SK-MEL-5 (cell line): ENCODE measurements around the gene TAF3. TPM values are rescaled to one million over a fixed set of nuclear protein-coding genes. Genes with fewer than 3 reads are reported as not detected.

Experiments
- DNase-seq: peaks from one replicate; pipeline ENCODE4 v3.0.0-alpha.2; 2016; ENCODE audit warnings: low read depth, low spot score
- in situ Hi-C: cut with HindIII; loops from 2 replicates; pipeline ENCODE4 v1.10.0; 2016; ENCODE audit warnings: low sequenced_read_pairs, high pct_unique_total_duplicates, low pct_unique_long_range_greater_than_20kb
- total RNA-seq: library from RNA; depleted of rRNA; stranded (reverse); fragments of >200 nt; shearing (Covaris generic); gene quantifications from 2 replicates; pipeline ENCODE4 v1.2.3, GENCODE V29; 2014

Gene TAF3
- total RNA-seq, 1 experiment from 2014 or later = 0.98 TPM

- in situ Hi-C loops = no loop called here
- DNase-seq = no peak
Measured at GRCh38 chr10:7855205-7855604, 36.9 kb downstream of the TAF3 start.

GRCh38 chr10:7856678-7857077, 38.4 kb downstream of the TAF3 start:
- no peak for DNase-seq
- in situ Hi-C loops = no loop called here

- DNase-seq = peak; percentile 36
- in situ Hi-C loops = no loop called here
Measured at GRCh38 chr10:7857262-7857661, 39.0 kb downstream of the TAF3 start.

GRCh38 chr10:7861509-7862120, 43.3 kb downstream of the TAF3 start:
- in situ Hi-C loops = no loop called here
- DNase-seq = no peak

GRCh38 chr10:7862121-7862514, 43.8 kb downstream of the TAF3 start:
- no peak for DNase-seq
- in situ Hi-C loops = no loop called here

GRCh38 chr10:7866176-7866575, 47.9 kb downstream of the TAF3 start:
- in situ Hi-C loops = no loop called here

GRCh38 chr10:7872041-7872442, 53.7 kb downstream of the TAF3 start:
- DNase-seq = peak; percentile 35
- in situ Hi-C loops = no loop called here

More at GRCh38 chr10:7866176-7866575, 47.9 kb downstream of the TAF3 start:
- no peak for DNase-seq

- in situ Hi-C loops = no loop called here
- no peak for DNase-seq
Measured at GRCh38 chr10:7874864-7875263, 56.6 kb downstream of the TAF3 start.

- in situ Hi-C loops = no loop called here
- DNase-seq = no peak
Measured at GRCh38 chr10:7876541-7877127, 58.3 kb downstream of the TAF3 start.

- DNase-seq = no peak
- in situ Hi-C loops = no loop called here
Measured at GRCh38 chr10:7881119-7881518, 62.8 kb downstream of the TAF3 start.

GRCh38 chr10:7886056-7886455, 67.8 kb downstream of the TAF3 start:
- DNase-seq = no peak
- in situ Hi-C loops = no loop called here

GRCh38 chr10:7887174-7887816, 69.0 kb downstream of the TAF3 start:
- no peak for DNase-seq
- in situ Hi-C loops = no loop called here

GRCh38 chr10:7889947-7890542, 71.7 kb downstream of the TAF3 start:
- DNase-seq = no peak
- in situ Hi-C loops = no loop called here

GRCh38 chr10:7890781-7891180, 72.5 kb downstream of the TAF3 start:
- in situ Hi-C loops = no loop called here
- DNase-seq = no peak

- DNase-seq = no peak
- in situ Hi-C loops = no loop called here
Measured at GRCh38 chr10:7891634-7892033, 73.3 kb downstream of the TAF3 start.

GRCh38 chr10:7892146-7892545, 73.8 kb downstream of the TAF3 start:
- in situ Hi-C loops = no loop called here
- no peak for DNase-seq

GRCh38 chr10:7895699-7896090, 77.4 kb downstream of the TAF3 start:
- DNase-seq = no peak
- in situ Hi-C loops = no loop called here

GRCh38 chr10:7896297-7896696, 78.0 kb downstream of the TAF3 start:
- DNase-seq = no peak
- in situ Hi-C loops = no loop called here

- in situ Hi-C loops = no loop called here
- no peak for DNase-seq
Measured at GRCh38 chr10:7901256-7901655, 83.0 kb downstream of the TAF3 start.
